8988T (cell line): Measurements from ENCODE around the gene FBP1.
A peak's percentile ranks its signal among the peaks of the same experiment; 100 is the strongest.
"Not testable (repeated sequence)": the region's sequence is repeated elsewhere in the genome, so short reads cannot be mapped to it uniquely, and the experiment has no call there.

ENCODE experiments used
- DNase-seq: peaks from one replicate; pipeline ENCODE4 v3.0.0; 2011

FBP1 gene

GRCh38 chr9:94612071-94612470 is 27.2 kb downstream of the FBP1 start:
- no peak for DNase-seq

GRCh38 chr9:94611638-94612068 is 27.7 kb downstream of the FBP1 start:
- DNase-seq = no peak

- no peak for DNase-seq
These were observed 29.1 kb downstream of the FBP1 start for GRCh38 chr9:94610181-94610606.

GRCh38 chr9:94607423-94607691 is 32.0 kb downstream of the FBP1 start:
- no peak for DNase-seq

- DNase-seq = no peak
These were observed 32.5 kb downstream of the FBP1 start for GRCh38 chr9:94606646-94607422.

GRCh38 chr9:94603259-94604160 is 35.8 kb downstream of the FBP1 start:
- peak; percentile 77 for DNase-seq

- no peak for DNase-seq
These were observed 36.7 kb downstream of the FBP1 start for GRCh38 chr9:94602666-94603065.

- no peak for DNase-seq
These were observed 38.6 kb downstream of the FBP1 start for GRCh38 chr9:94600715-94601114.

- no peak for DNase-seq
These were observed 39.1 kb downstream of the FBP1 start for GRCh38 chr9:94600258-94600657.

- DNase-seq = no peak
These were observed 40.2 kb downstream of the FBP1 start for GRCh38 chr9:94599102-94599501.

- DNase-seq = no peak
These were observed 45.6 kb downstream of the FBP1 start, which contains the start of gene FBP2 for GRCh38 chr9:94593459-94594345. Gene FBP2 (minus strand): TSS chr9:94593824. CDS start chr9:94593726, 98 bp downstream.

- not testable (repeated sequence) for DNase-seq
These were observed 46.6 kb downstream of the FBP1 start for GRCh38 chr9:94592683-94593082.

- DNase-seq = no peak
These were observed 47.4 kb downstream of the FBP1 start for GRCh38 chr9:94591876-94592275.

GRCh38 chr9:94591046-94591545 is 48.2 kb downstream of the FBP1 start:
- DNase-seq = not testable (repeated sequence)

- no peak for DNase-seq
These were observed 50.6 kb downstream of the FBP1 start for GRCh38 chr9:94588681-94589080.

GRCh38 chr9:94586814-94587213 is 52.5 kb downstream of the FBP1 start:
- DNase-seq = no peak

GRCh38 chr9:94586316-94586715 is 53.0 kb downstream of the FBP1 start:
- no peak for DNase-seq

GRCh38 chr9:94584555-94584954 is 54.8 kb downstream of the FBP1 start:
- DNase-seq = no peak

- DNase-seq = no peak
These were observed 57.6 kb downstream of the FBP1 start for GRCh38 chr9:94581728-94582127.

GRCh38 chr9:94577571-94577970 is 61.7 kb downstream of the FBP1 start:
- no peak for DNase-seq

GRCh38 chr9:94577036-94577435 is 62.3 kb downstream of the FBP1 start:
- no peak for DNase-seq

- DNase-seq = no peak
These were observed 63.2 kb downstream of the FBP1 start for GRCh38 chr9:94576131-94576530.
